Activated gamma-delta T cell (primary cell): ENCODE data around the gene MYO3B.
"Not testable (repeated sequence)": the region's sequence is repeated elsewhere in the genome, so short reads cannot be mapped to it uniquely, and the experiment has no call there.

Experiments
- DNase-seq: peaks from one replicate; lab custom pipeline; 2025; lab: John Stamatoyannopoulos, UW

MYO3B gene

GRCh38 chr2:170566138-170566537 lies 388.2 kb downstream of the MYO3B start:
- no peak for DNase-seq

- DNase-seq = no peak
Observed at GRCh38 chr2:170567429-170567828, 389.5 kb downstream of the MYO3B start.

- DNase-seq = no peak
Observed at GRCh38 chr2:170568511-170568910, 390.6 kb downstream of the MYO3B start.

- no peak for DNase-seq
Observed at GRCh38 chr2:170571612-170572011, 393.7 kb downstream of the MYO3B start.

- DNase-seq = no peak
Observed at GRCh38 chr2:170573671-170574070, 395.7 kb downstream of the MYO3B start.

GRCh38 chr2:170576296-170576695 lies 398.3 kb downstream of the MYO3B start:
- DNase-seq = no peak

GRCh38 chr2:170577356-170577755 lies 399.4 kb downstream of the MYO3B start:
- DNase-seq = no peak

- no peak for DNase-seq
Observed at GRCh38 chr2:170578606-170579005, 400.7 kb downstream of the MYO3B start.

- no peak for DNase-seq
Observed at GRCh38 chr2:170579511-170579910, 401.6 kb downstream of the MYO3B start.

GRCh38 chr2:170582313-170582712 lies 404.4 kb downstream of the MYO3B start:
- no peak for DNase-seq

- DNase-seq = no peak
Observed at GRCh38 chr2:170582751-170583463, 405.0 kb downstream of the MYO3B start.

- no peak for DNase-seq
Observed at GRCh38 chr2:170585067-170585466, 407.1 kb downstream of the MYO3B start.

GRCh38 chr2:170586571-170587095 lies 408.7 kb downstream of the MYO3B start:
- DNase-seq = no peak

- no peak for DNase-seq
Observed at GRCh38 chr2:170587117-170587516, 409.2 kb downstream of the MYO3B start.

- DNase-seq = no peak
Observed at GRCh38 chr2:170587922-170588321, 410.0 kb downstream of the MYO3B start.

- DNase-seq = no peak
Observed at GRCh38 chr2:170588729-170589128, 410.8 kb downstream of the MYO3B start.

- no peak for DNase-seq
Observed at GRCh38 chr2:170596576-170596975, 418.6 kb downstream of the MYO3B start.

- DNase-seq = no peak
Observed at GRCh38 chr2:170598067-170598395, 420.1 kb downstream of the MYO3B start.

GRCh38 chr2:170601489-170601888 lies 423.5 kb downstream of the MYO3B start:
- no peak for DNase-seq

- no peak for DNase-seq
Observed at GRCh38 chr2:170605862-170606261, 427.9 kb downstream of the MYO3B start.

GRCh38 chr2:170607171-170607570 lies 429.2 kb downstream of the MYO3B start:
- DNase-seq = no peak

GRCh38 chr2:170610615-170611014 lies 432.7 kb downstream of the MYO3B start:
- DNase-seq = no peak

GRCh38 chr2:170618948-170619347 lies 441.0 kb downstream of the MYO3B start:
- not testable (repeated sequence) for DNase-seq

- DNase-seq = not testable (repeated sequence)
Observed at GRCh38 chr2:170635094-170635493, 457.1 kb downstream of the MYO3B start.
